WTC11 (cell line): ENCODE measurements around the gene AXDND1. TPM values are rescaled to one million over a fixed set of nuclear protein-coding genes. Genes with fewer than 3 reads are reported as not detected.

Experiments used
- ATAC-seq: fragments of 200-7000 bp; cut with Tn5 transposase; 2 replicates; pipeline ENCODE4 v1.10.0; 2021; ENCODE audit warnings: mild to moderate bottlenecking, moderate library complexity
- CTCF ChIA-PET: fragments of 300-600 bp; sonication (Branson Sonifier 250); formaldehyde crosslinking; loops from one replicate; lab custom pipeline; 2021; ENCODE audit warnings: antibody characterized with exemption; lab: Charles Lee
- POLR2A ChIA-PET: fragments of 350-600 bp; sonication (Branson Sonifier 250); formaldehyde crosslinking; loops from one replicate; lab custom pipeline; 2021; ENCODE audit warnings: antibody characterized with exemption; lab: Charles Lee
- DNase-seq: peaks from one replicate; pipeline ENCODE4 v3.0.0; 2021; ENCODE audit warnings: low spot score
- H3K27ac Mint-ChIP-seq: 2 replicates; pipeline ENCODE4 v1.8.0; 2021; ENCODE audit warnings: mixed read lengths
- H3K27me3 Mint-ChIP-seq: 2 replicates; pipeline ENCODE4 v1.8.0; 2021; ENCODE audit warnings: low read depth, mild to moderate bottlenecking, moderate library complexity, mixed read lengths
- H3K36me3 Mint-ChIP-seq: 2 replicates; pipeline ENCODE4 v1.8.0; 2021; ENCODE audit warnings: mixed read lengths
- H3K4me1 Mint-ChIP-seq: 2 replicates; pipeline ENCODE4 v1.8.0; 2022; ENCODE audit warnings: mixed read lengths
- H3K4me3 Mint-ChIP-seq: 2 replicates; pipeline ENCODE4 v1.8.0; 2021; ENCODE audit warnings: mild to moderate bottlenecking, moderate library complexity, mixed read lengths
- H3K9me3 Mint-ChIP-seq: 2 replicates; pipeline ENCODE4 v1.8.0; 2021; ENCODE audit warnings: mixed read lengths
- ATF2 ChIP-seq: sonication (generic); formaldehyde crosslinking; IDR thresholded peaks from 2 replicates; pipeline ENCODE4 v1.8.1; 2022; ENCODE audit warnings: low read depth, missing genetic modification reagents, borderline replicate concordance
- CREB1 ChIP-seq: sonication (generic); formaldehyde crosslinking; IDR thresholded peaks from 2 replicates; pipeline ENCODE4 v1.8.0; 2023; ENCODE audit warnings: mild to moderate bottlenecking, missing genetic modification reagents
- GRHL2 ChIP-seq: fragments of 250-450 bp; sonication (Bioruptor Pico); IDR thresholded peaks from 2 replicates; pipeline ENCODE4 v1.8.0; 2022; ENCODE audit warnings: mild to moderate bottlenecking, moderate library complexity; ENCODE audit not compliant: insufficient replicate concordance, severe bottlenecking
- HMGA2 ChIP-seq: fragments of 250-450 bp; sonication (Bioruptor Pico); IDR thresholded peaks from 2 replicates; pipeline ENCODE4 v1.4.0; 2021; ENCODE audit warnings: mild to moderate bottlenecking, moderate library complexity
- MXD4 ChIP-seq: fragments of 250-450 bp; sonication (Bioruptor Pico); IDR thresholded peaks from 2 replicates; pipeline ENCODE4 v1.8.0; 2021; ENCODE audit warnings: mild to moderate bottlenecking, moderate library complexity, borderline replicate concordance
- RORB ChIP-seq: fragments of 250-450 bp; sonication (Bioruptor Pico); IDR thresholded peaks from 2 replicates; pipeline ENCODE4 v1.9.0; 2021; ENCODE audit warnings: mild to moderate bottlenecking
- SMAD4 ChIP-seq: sonication (generic); formaldehyde crosslinking; IDR thresholded peaks from 2 replicates; pipeline ENCODE4 v1.8.0; 2022; ENCODE audit warnings: mild to moderate bottlenecking, missing genetic modification reagents
- SP1 ChIP-seq: sonication (generic); formaldehyde crosslinking; conservative IDR thresholded peaks from 2 replicates; pipeline ENCODE4 v1.8.1; 2022; ENCODE audit warnings: missing genetic modification reagents
- ZNF138 ChIP-seq: sonication (generic); formaldehyde crosslinking; conservative IDR thresholded peaks from 2 replicates; pipeline ENCODE4 v1.8.1; 2022; ENCODE audit warnings: mild to moderate bottlenecking, moderate library complexity, missing genetic modification reagents
- ZNF263 ChIP-seq: sonication (generic); formaldehyde crosslinking; IDR thresholded peaks from 2 replicates; pipeline ENCODE4 v1.8.1; 2022; ENCODE audit warnings: low read depth, mild to moderate bottlenecking, moderate library complexity, missing genetic modification reagents
- ZNF317 ChIP-seq: sonication (generic); formaldehyde crosslinking; IDR thresholded peaks from 2 replicates; pipeline ENCODE4 v1.8.1; 2023; ENCODE audit warnings: low read depth, mild to moderate bottlenecking, moderate library complexity, missing genetic modification reagents, borderline replicate concordance
- ZSCAN18 ChIP-seq: fragments of 250-450 bp; sonication (Bioruptor Pico); IDR thresholded peaks from 2 replicates; pipeline ENCODE4 v2.1.2; 2022; ENCODE audit warnings: mild to moderate bottlenecking, moderate library complexity
- total RNA-seq: library from RNA; stranded (reverse); gene quantifications from 3 replicates; pipeline ENCODE4 v1.2.3, GENCODE V29; 2021
- TF ChIP-seq, protein P1 (sequence below): sonication (generic); formaldehyde crosslinking; IDR thresholded peaks from 2 replicates; pipeline ENCODE4 v1.8.0; 2022; ENCODE audit warnings: mild to moderate bottlenecking, missing genetic modification reagents
- TF ChIP-seq, protein P2 (sequence below): fragments of 250-450 bp; sonication (Bioruptor Pico); IDR thresholded peaks from 2 replicates; pipeline ENCODE4 v1.8.0; 2021; ENCODE audit warnings: mild to moderate bottlenecking
- TF ChIP-seq, protein P3 (sequence below): sonication (generic); formaldehyde crosslinking; IDR thresholded peaks from 2 replicates; pipeline ENCODE4 v1.8.1; 2022; ENCODE audit warnings: low read depth, mild to moderate bottlenecking, moderate library complexity, missing genetic modification reagents, borderline replicate concordance
- TF ChIP-seq, protein P4 (sequence below): sonication (generic); formaldehyde crosslinking; IDR thresholded peaks from 2 replicates; pipeline ENCODE4 v1.8.1; 2022; ENCODE audit warnings: mild to moderate bottlenecking, missing genetic modification reagents, moderate library complexity, borderline replicate concordance
- TF ChIP-seq, protein P5 (sequence below): sonication (generic); formaldehyde crosslinking; IDR thresholded peaks from 2 replicates; pipeline ENCODE4 v1.8.1; 2023; ENCODE audit warnings: mild to moderate bottlenecking, missing genetic modification reagents

The AXDND1 gene
- total RNA-seq, 1 experiment from 2014 or later, result not detected

GRCh38 chr1:179587336-179587735 is 221.6 kb downstream of the AXDND1 start:
- CTCF ChIA-PET, result interaction anchor here (1.6 to 1.9 kb wide), 3 partner anchors 12 to 227 kb away, joined by 13 to 18 read pairs (median 17); partner anchors contain the start of gene NPHS2
- H3K27me3 Mint-ChIP-seq, result peaks cover 86% of the 10 kb centered on the region
- H3K4me1 Mint-ChIP-seq, result peaks cover 29% of the 10 kb centered on the region
- ATAC-seq, result no peak
- POLR2A ChIA-PET, result interaction anchor here (0.5 to 2.0 kb wide), 2 partner anchors 12 to 911 kb away, joined by 3 to 6 read pairs; partner anchors contain the start of gene NPHS2
- H3K36me3 Mint-ChIP-seq, result no peaks in the 10 kb centered on the region
- H3K27ac Mint-ChIP-seq, result no peak overlapping the region
- TF ChIP-seq, protein P1, sequence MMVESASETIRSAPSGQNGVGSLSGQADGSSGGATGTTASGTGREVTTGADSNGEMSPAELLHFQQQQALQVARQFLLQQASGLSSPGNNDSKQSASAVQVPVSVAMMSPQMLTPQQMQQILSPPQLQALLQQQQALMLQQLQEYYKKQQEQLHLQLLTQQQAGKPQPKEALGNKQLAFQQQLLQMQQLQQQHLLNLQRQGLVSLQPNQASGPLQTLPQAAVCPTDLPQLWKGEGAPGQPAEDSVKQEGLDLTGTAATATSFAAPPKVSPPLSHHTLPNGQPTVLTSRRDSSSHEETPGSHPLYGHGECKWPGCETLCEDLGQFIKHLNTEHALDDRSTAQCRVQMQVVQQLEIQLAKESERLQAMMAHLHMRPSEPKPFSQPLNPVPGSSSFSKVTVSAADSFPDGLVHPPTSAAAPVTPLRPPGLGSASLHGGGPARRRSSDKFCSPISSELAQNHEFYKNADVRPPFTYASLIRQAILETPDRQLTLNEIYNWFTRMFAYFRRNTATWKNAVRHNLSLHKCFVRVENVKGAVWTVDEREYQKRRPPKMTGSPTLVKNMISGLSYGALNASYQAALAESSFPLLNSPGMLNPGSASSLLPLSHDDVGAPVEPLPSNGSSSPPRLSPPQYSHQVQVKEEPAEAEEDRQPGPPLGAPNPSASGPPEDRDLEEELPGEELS (CRISPR knock-in tag), result no peak
- no peak for TF ChIP-seq SP1
- TF ChIP-seq, protein P2, sequence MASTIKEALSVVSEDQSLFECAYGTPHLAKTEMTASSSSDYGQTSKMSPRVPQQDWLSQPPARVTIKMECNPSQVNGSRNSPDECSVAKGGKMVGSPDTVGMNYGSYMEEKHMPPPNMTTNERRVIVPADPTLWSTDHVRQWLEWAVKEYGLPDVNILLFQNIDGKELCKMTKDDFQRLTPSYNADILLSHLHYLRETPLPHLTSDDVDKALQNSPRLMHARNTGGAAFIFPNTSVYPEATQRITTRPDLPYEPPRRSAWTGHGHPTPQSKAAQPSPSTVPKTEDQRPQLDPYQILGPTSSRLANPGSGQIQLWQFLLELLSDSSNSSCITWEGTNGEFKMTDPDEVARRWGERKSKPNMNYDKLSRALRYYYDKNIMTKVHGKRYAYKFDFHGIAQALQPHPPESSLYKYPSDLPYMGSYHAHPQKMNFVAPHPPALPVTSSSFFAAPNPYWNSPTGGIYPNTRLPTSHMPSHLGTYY, result no peak
- TF ChIP-seq, protein P3, sequence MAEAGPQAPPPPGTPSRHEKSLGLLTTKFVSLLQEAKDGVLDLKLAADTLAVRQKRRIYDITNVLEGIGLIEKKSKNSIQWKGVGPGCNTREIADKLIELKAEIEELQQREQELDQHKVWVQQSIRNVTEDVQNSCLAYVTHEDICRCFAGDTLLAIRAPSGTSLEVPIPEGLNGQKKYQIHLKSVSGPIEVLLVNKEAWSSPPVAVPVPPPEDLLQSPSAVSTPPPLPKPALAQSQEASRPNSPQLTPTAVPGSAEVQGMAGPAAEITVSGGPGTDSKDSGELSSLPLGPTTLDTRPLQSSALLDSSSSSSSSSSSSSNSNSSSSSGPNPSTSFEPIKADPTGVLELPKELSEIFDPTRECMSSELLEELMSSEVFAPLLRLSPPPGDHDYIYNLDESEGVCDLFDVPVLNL (CRISPR knock-in tag), result no peak
- TF ChIP-seq ZSCAN18 (CRISPR knock-in tag), result no peak
- no peak for TF ChIP-seq CREB1 (CRISPR knock-in tag)
- no peak for DNase-seq
- H3K4me3 Mint-ChIP-seq, result no peak overlapping the region
- no peaks in the 10 kb centered on the region for H3K9me3 Mint-ChIP-seq

DNA sequence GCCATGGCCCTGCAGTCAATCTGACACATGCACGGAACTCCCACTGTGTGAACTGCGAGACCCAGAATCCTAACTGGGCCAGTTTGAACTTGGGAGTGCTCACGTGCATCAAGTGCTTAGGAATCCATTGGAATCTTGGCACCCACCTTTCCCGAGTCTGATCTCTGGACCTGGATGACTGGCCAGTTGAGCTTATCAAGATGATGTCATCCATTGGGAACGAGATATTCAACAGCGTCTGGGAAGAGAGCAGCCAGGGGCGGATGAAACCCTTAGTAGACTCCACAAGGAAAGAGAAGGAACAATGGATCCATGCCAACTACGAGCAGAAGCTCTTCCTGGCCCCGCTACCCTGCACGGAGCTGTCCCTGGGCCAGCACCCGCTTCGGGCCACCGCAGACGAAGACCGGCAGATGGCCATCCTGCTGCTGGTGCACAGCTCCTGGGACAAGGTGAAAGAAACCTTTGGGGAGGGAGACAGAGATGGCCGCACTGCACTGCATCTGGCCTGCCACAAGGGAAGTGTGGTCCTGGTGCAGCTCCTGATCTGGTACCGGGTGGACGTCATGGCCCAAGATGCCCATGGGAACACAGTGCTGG is 222.8 kb downstream of the AXDND1 start:
- H3K36me3 Mint-ChIP-seq, result no peaks in the 10 kb centered on the region
- ATAC-seq (no peak), DNase-seq (no peak)
- no peak overlapping the region for H3K4me3 Mint-ChIP-seq
- H3K4me1 Mint-ChIP-seq, result peaks cover 26% of the 10 kb centered on the region
- no peak overlapping the region for H3K27ac Mint-ChIP-seq
- H3K27me3 Mint-ChIP-seq, result peaks cover 93% of the 10 kb centered on the region
- CTCF ChIA-PET, result interaction anchor here (0.8 kb wide), 1 partner anchor 12 kb away, joined by 5 read pairs; the partner anchor contains the start of gene NPHS2
- POLR2A ChIA-PET, result no interaction called here
- H3K9me3 Mint-ChIP-seq, result no peaks in the 10 kb centered on the region
- TF ChIP-seq, protein P4, sequence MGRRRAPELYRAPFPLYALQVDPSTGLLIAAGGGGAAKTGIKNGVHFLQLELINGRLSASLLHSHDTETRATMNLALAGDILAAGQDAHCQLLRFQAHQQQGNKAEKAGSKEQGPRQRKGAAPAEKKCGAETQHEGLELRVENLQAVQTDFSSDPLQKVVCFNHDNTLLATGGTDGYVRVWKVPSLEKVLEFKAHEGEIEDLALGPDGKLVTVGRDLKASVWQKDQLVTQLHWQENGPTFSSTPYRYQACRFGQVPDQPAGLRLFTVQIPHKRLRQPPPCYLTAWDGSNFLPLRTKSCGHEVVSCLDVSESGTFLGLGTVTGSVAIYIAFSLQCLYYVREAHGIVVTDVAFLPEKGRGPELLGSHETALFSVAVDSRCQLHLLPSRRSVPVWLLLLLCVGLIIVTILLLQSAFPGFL (CRISPR knock-in tag), result no peak
- TF ChIP-seq, protein P1 (CRISPR knock-in tag), result no peak
- TF ChIP-seq ZNF317 (CRISPR knock-in tag) (no peak), ATF2 (no peak), ZNF263 (no peak), MXD4 (no peak), HMGA2 (CRISPR knock-in tag) (no peak), GRHL2 (CRISPR knock-in tag) (no peak), ZNF138 (CRISPR knock-in tag) (no peak), ZSCAN18 (CRISPR knock-in tag) (no peak), SMAD4 (no peak), RORB (CRISPR knock-in tag) (no peak)
- TF ChIP-seq, protein P5, sequence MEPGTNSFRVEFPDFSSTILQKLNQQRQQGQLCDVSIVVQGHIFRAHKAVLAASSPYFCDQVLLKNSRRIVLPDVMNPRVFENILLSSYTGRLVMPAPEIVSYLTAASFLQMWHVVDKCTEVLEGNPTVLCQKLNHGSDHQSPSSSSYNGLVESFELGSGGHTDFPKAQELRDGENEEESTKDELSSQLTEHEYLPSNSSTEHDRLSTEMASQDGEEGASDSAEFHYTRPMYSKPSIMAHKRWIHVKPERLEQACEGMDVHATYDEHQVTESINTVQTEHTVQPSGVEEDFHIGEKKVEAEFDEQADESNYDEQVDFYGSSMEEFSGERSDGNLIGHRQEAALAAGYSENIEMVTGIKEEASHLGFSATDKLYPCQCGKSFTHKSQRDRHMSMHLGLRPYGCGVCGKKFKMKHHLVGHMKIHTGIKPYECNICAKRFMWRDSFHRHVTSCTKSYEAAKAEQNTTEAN (CRISPR knock-in tag), result no peak
- TF ChIP-seq, protein P2, result no peak
